NCI-H345 (cell line): ENCODE results near the gene GAA.
"Not testable (repeated sequence)": the region's sequence is repeated elsewhere in the genome, so short reads cannot be mapped to it uniquely, and the experiment has no call there.

ENCODE experiments used
- DNase-seq: peaks from one replicate; lab custom pipeline; 2025; lab: John Stamatoyannopoulos, UW

GAA gene

DNA sequence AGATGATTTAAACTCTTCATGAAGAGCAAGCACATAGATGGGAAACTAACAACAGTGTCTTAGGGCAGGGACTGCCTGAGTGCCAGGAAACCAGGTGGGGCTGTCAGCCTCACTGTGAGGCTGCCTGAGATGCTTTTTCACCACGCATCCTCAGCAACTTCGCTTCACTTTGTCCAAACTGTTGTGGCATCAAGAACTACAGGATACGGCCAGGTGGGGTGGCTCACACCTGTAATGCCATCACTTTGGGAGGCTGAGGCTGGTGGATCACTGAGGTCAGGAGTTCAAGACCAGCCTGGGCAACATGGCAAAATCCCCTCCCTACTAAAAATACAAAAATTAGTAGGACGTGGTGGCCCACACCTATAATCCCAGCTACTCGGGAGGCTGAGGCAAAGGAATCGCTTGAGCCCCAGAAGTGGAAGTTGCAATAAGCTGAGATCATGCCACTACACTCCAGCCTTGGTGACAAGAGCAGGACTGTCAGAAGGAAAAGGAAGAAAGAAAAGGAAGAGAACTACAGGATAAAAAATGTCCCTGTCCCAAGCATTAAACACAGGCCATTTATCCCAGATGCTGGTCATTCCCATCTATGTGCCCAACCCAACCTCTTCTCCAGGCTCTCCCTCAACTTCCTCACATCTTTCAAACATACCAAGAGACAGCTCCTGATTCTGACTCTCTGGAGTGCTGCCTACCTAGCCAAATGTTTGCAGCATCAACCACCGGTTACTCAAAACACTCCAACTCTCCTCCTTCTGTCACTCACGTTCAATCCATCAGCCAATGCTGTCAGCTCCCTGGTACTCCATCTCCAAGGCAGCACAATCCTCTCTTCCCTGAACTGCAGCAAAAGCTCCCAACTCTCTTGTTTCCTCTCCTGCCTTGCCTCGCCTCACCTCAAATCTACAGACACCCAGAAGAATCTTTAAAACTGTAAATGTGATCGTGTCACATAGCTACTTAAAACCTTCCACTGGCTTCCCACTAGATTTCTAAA is 44.0 kb downstream of the GAA start:
- DNase-seq, result no peak

DNA sequence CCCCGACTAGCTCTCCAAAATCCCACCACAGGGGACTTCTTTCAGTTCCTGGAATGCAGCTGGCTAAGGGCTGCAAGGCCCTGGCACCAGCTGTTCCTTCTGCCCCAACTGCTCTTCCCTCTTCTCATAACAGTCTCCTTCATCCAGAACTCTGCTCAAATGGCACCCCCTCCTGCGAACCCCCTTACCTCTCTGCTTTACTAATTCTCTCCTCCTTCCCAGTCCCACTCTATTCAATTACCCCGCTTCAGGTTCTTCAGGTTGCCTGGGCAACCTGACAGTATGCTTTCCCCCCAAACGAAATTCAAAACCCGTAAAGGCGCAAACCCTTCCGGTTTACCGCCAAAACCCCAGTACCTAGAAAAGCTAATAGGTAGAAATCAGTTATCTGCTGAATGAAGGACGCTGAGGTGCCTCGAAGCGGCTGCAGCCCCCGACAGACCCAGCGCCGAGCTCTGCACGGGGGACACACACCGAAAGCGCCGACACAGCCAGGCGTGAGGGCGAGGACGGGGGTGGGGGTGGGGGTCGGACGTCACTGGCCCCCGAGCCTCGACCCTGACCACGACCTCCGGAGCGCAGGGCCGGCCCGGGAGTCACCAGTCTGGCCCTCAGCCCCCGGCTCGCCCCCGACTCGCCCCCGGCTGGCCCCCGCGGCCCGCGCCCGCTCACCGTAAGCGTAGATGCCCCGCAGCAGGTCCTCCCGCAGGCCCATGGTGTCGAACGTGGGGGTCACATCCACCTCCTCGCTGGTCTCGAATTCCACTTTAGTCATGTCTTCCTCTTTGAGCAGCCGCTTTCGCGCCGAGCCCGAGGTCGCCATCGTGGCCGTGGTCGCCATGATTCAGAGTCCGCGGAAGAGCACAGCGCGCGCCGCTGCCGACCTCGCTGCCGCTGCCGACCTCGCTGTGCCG is 45.0 kb downstream of the GAA start:
- peak; percentile 54 for DNase-seq

GRCh38 chr17:80147035-80147822 is 45.8 kb downstream of the GAA start, which contains the start of gene EIF4A3:
TSS of gene EIF4A3 (minus strand) at chr17:80147128. CDS start at chr17:80146961, 167 bp downstream.
- DNase-seq, result peak; percentile 100

DNA sequence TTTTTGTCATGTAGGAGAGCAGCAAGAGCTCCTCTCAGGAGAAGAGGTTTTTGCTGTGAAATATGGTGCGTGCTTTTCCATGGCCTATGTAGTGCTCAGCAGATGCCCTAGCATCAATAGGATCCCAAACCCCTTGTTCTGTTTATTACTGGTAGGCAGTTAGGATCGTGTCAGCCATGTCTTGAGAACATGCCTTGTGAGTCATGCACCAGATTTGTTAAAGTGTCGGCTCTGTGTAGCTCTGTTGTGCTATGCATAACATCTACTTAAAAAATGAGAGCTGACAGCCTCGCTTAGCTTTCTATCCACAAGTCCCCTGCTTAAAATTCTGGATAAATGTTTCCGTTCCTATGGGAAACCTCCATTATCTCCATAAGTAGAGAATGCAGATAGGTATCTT is 50.0 kb downstream of the GAA start:
- DNase-seq, result no peak

DNA sequence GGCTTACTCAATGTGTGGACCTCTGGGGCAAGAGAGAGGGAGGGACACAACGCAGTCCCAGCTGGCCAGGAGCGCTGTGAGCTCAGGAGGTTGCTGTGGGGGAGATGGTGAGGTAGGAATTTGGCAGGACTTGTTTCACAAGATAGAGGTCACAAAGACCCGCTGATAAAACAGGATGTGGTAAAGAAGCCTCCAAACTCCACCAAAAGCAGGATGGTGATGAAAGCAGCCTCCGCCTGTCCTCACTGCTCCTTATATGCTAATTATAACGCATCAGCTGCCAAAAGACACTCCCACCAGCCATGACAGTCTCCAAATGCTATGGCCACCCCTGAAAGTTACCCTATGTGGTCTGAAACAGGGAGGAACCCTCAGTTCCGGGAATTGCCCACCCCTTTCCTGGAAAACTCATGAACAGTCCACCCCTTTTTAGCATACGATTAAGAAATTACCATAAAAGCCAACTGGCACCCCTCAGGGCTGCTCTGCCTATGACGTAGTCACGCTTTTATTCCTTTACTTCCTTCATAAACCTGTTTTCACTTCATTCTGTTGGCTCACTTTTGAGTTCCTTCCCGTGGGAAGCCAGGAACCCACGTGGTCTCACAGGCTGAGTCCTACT is 50.8 kb downstream of the GAA start:
- DNase-seq, result no peak

GRCh38 chr17:80153004-80153403 is 51.6 kb downstream of the GAA start:
- DNase-seq, result no peak

DNA sequence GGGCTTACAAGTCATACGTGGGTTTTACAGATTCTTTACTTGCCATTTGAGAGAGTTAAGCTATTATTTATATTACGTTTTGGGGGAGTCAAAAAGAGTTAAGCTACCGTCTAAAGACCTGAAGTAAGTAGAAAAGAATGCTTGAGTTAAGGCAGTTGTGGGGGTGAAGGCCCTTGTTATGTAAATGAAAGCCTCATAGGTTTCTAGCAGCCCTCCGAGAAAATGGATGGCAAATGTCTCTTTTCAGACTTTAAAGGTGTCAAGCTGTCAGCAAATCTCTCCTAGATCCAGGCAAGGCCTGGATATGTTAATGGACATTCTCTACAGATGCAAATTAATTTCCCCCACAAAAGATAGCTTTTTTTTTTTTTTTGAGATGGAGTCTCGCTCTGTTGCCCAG is 52.8 kb downstream of the GAA start:
- DNase-seq, result no peak

DNA sequence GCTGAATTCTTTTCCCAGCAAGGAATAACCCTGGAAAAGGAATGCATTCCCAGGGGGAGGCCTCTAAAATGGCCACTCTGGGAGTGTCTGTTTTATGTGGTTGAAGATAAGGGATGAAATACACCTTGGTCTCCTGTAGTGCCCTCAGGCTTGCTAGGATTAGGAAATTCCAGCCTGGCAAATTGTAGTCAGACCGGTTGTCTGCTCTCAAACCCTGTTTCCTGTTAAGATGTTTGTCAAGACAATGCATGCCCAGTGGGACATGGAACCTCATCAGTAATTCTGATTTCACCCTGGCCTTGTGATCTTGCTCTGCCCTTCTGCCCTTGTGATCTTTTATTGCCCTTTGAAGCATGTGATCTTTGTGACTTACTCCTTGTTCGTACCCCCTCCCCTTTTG is 54.2 kb downstream of the GAA start:
- DNase-seq, result not testable (repeated sequence)

DNA sequence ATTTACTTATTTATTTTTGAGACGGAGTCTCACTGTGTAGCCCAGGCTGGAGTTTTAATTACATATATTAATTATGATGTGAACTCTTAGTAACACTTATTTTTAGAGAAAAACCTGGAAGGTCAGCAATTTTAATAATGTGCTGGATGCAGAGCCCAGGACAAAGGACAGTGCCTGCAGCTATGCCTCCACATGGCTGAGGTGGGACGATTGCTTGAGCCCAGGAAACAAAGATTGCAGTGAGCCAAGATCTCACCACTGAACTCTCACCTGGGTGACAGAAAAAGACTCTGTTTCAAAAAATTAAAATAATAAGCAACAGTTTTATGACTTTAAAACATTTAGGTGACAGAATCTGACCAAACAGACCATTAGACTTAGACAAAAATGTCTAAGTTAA is 57.5 kb downstream of the GAA start:
- no peak for DNase-seq

GRCh38 chr17:80160536-80160935 is 59.2 kb downstream of the GAA start:
- DNase-seq, result no peak

- DNase-seq, result no peak
These were observed 62.0 kb downstream of the GAA start for GRCh38 chr17:80163336-80163735.

DNA sequence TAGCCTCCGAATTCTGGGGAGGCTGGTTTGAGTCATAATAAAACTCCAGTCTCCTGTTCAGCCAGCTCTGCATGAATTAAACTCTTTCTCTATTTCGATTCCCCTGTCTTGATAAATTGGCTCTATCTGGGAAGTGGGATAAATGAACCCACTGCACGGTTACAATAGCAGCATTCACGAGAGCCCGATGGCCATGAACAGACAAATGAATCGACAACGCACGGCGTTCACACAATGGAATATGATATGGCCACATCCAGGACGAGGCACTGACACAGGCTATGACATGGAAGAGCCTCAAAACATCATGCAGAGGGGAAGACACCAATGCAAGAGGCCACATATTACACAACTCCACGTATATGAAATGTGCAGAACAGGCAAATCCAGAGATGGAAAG is 62.8 kb downstream of the GAA start:
- no peak for DNase-seq

GRCh38 chr17:80166446-80166845 is 65.1 kb downstream of the GAA start:
- DNase-seq, result no peak

GRCh38 chr17:80168371-80168770 is 67.0 kb downstream of the GAA start:
- no peak for DNase-seq

GRCh38 chr17:80169107-80169506 is 67.7 kb downstream of the GAA start:
- no peak for DNase-seq
